ENCODE measurements around the gene FRMPD1.

FRMPD1 gene

GRCh38 chr9:37784616-37785483, 134.1 kb downstream of the FRMPD1 start, which contains the start of gene EXOSC3:
TSS of gene EXOSC3 (minus strand) at chr9:37785064. CDS start at chr9:37785044, 20 bp downstream.
- peak; percentile 90 for DNase-seq (ENCODE audit: low read depth)

- DNase-seq (ENCODE audit: low read depth), result no peak
These were observed 136.3 kb downstream of the FRMPD1 start for GRCh38 chr9:37787059-37787458.

- DNase-seq (ENCODE audit: low read depth), result no peak
These were observed 137.6 kb downstream of the FRMPD1 start for GRCh38 chr9:37788332-37788731.

- no peak for DNase-seq (ENCODE audit: low read depth)
These were observed 139.3 kb downstream of the FRMPD1 start for GRCh38 chr9:37790096-37790495.

GRCh38 chr9:37792122-37792521, 141.4 kb downstream of the FRMPD1 start:
- DNase-seq (ENCODE audit: low read depth), result no peak

GRCh38 chr9:37796232-37796631, 145.5 kb downstream of the FRMPD1 start:
- no peak for DNase-seq (ENCODE audit: low read depth)
